GM12892 (cell line): ENCODE results near the gene SCARB1.

ENCODE experiments used
- POLR2A ChIP-seq: IDR thresholded peaks from 2 replicates; pipeline ENCODE4 v1.6.1; 2011; ENCODE audit warnings: low read depth, low read length, control low read depth
- POLR2AphosphoS5 ChIP-seq: IDR thresholded peaks from 2 replicates; pipeline ENCODE4 v1.6.1; 2011; ENCODE audit warnings: low read depth, low read length, control low read depth
- TAF1 ChIP-seq: IDR thresholded peaks from 2 replicates; pipeline ENCODE4 v1.6.1; 2011; ENCODE audit warnings: low read depth, mild to moderate bottlenecking, control low read depth, low read length, borderline replicate concordance

DNA sequence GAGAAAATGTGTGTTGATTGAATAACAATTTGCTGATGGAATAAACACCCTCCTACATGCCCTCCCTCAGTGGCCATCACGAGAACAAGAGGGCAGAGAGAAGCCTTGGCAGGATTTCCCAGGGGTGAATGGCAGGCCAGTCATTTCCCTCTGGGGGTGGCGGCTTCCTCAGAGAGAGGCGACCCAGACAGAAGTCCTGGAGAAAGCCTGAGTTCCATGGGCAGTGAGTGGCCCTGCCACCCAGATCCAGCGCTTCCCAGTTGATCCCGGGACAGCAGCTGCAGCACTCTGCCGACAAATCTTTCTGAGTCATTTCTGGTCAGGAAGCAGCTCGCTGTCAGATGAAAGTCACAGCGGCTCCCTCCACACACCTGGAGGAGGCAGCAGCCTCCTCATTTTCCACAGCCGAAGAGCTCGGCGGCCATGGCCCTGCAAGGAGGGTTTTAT, 123.0 kb downstream of the SCARB1 start:
- no peak for TF ChIP-seq TAF1
- TF ChIP-seq POLR2A = no peak
- no peak for TF ChIP-seq POLR2AphosphoS5
